ENCODE measurements around the gene FYN. TPM values are rescaled to one million over a fixed set of nuclear protein-coding genes. Genes with fewer than 3 reads are reported as not detected.

The FYN gene
- total and polyA plus RNA-seq, 10 of the 15 experiments (the other 5 are each of a cell fraction or from before 2014, with no cell fraction given): 51.4 to 247 (median 138) TPM

DNA sequence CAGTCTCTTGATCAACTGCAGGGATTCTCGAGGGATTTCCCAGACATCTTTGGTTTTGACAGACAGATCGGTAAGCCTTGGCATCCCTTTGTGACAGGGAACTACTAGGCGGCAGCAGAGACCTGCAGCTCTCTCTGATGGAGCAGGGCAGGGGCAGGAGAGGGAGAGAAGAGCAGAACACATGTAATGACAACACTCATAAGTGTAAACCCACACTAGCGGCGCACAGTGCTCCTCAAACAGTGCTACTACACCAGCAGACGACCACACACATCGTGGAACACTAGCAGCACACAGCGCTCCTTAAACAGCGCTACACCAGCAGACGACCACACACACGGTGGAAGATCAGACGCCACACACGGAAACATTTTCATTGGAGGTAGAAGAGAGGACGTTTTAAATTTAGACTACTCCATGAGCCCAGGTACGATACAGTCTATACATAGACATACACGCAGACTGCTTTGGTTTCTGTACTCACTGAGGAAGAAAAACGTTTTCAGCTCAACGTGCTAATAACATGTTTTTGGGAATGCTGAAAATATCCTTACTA, 173.0 kb downstream of the FYN start (continued):
- no peak for TF ChIP-seq ZZZ3 (IDR thresholded peaks at IDR 0.05; ENCODE audit: control insufficient read depth, insufficient read length, low read depth)

GRCh38 chr6:111699123-111699522, 174.1 kb downstream of the FYN start:
- no peaks in the 10 kb centered on the region for H3K27me3 ChIP-seq (replicated peaks in 1 of 2; ENCODE audit: control insufficient read depth in 2 of 2, insufficient read depth in 2 of 2, low read length in 1 of 2)
- no TSS peak for BruUV-seq (replicated peaks)
- H3K4me2 ChIP-seq (ENCODE audit: control insufficient read depth, insufficient read depth): no peak overlapping the region
- H3K9me3 ChIP-seq (replicated peaks; ENCODE audit: control insufficient read depth, insufficient read depth, low read length): no peaks in the 10 kb centered on the region
- H3K79me2 ChIP-seq (ENCODE audit: control insufficient read depth, insufficient read depth, low read length): no peaks in the 10 kb centered on the region
- in situ Hi-C loops (cut with MboI) (no loop called here), intact Hi-C loops (cut with micrococcal nuclease; ENCODE audit: unreplicated experiment) (no loop called here)
- RAD21 ChIA-PET (ENCODE audit: unreplicated experiment): no interaction called here
- SMC1A ChIA-PET (ENCODE audit: uncharacterized antibody, unreplicated experiment): interaction anchor here (1.4 kb wide), 1 partner anchor 11 kb away, joined by 4 read pairs; no protein-coding TSS in a partner anchor
- POLR2A ChIA-PET: no interaction called here
- FAIRE-seq (no peak), DNase-seq (ENCODE audit: low read depth, low spot score) (no peak), ATAC-seq (no peak)
- H4K20me1 ChIP-seq (ENCODE audit: control insufficient read depth, insufficient read depth): no peaks in the 10 kb centered on the region
- no peak overlapping the region for H2AFZ ChIP-seq (ENCODE audit: control insufficient read depth, low read depth, low read length)
- H3K9ac ChIP-seq (ENCODE audit: control insufficient read depth, insufficient read depth, low read length): no peak overlapping the region
- CTCF ChIA-PET: interaction anchor here (1.5 to 2.5 kb wide), 2 partner anchors 11 to 19 kb away, joined by 4 to 8 read pairs; no protein-coding TSS in a partner anchor
- no peak overlapping the region for H3K27ac ChIP-seq (ENCODE audit: control insufficient read depth, insufficient read depth)
- H3K4me1 ChIP-seq (ENCODE audit: control insufficient read depth, insufficient read depth, low read length): no peaks in the 10 kb centered on the region
- 48% methylated on average over 6 of the region's 6 CpGs for WGBS (ENCODE audit: insufficient coverage, insufficient replicate concordance, low lambda C conversion rate, missing lambda C conversion rate)
- H3K4me3 ChIP-seq: no peak overlapping the region
- peaks cover 13 to 21% of the 10 kb centered on the region in 2 experiments for H3K36me3 ChIP-seq (ENCODE audit: control insufficient read depth in 2 of 2, insufficient read depth in 2 of 2, low read length in 1 of 2)
- no peak for TF ChIP-seq SMARCA5 (IDR thresholded peaks at IDR 0.05)
- TF ChIP-seq NFYB (IDR thresholded peaks at IDR 0.05; ENCODE audit: insufficient read depth, low read depth, low read length): no peak
- no peak for TF ChIP-seq MTA3 (IDR thresholded peaks at IDR 0.05; ENCODE audit: borderline replicate concordance, low read length)
- TF ChIP-seq SIN3A (IDR thresholded peaks at IDR 0.05; ENCODE audit: low read depth, low read length): no peak
- no peak for TF ChIP-seq HDGF (IDR thresholded peaks at IDR 0.05)
- TF ChIP-seq CEBPZ (IDR thresholded peaks at IDR 0.05; ENCODE audit: low read depth, low read length): no peak
- TF ChIP-seq PBX3 (IDR thresholded peaks at IDR 0.05; ENCODE audit: insufficient replicate concordance, low read depth, low read length): no peak
- no peak for TF ChIP-seq POU2F2 (IDR thresholded peaks at IDR 0.05; ENCODE audit: borderline replicate concordance, low read depth, low read length)
- TF ChIP-seq, protein P1, sequence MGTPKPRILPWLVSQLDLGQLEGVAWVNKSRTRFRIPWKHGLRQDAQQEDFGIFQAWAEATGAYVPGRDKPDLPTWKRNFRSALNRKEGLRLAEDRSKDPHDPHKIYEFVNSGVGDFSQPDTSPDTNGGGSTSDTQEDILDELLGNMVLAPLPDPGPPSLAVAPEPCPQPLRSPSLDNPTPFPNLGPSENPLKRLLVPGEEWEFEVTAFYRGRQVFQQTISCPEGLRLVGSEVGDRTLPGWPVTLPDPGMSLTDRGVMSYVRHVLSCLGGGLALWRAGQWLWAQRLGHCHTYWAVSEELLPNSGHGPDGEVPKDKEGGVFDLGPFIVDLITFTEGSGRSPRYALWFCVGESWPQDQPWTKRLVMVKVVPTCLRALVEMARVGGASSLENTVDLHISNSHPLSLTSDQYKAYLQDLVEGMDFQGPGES (IDR thresholded peaks at IDR 0.05): no peak
- TF ChIP-seq SKIL (IDR thresholded peaks at IDR 0.05; ENCODE audit: low read depth, poor library complexity, severe bottlenecking): no peak
- no peak for TF ChIP-seq TCF12 (IDR thresholded peaks at IDR 0.05; ENCODE audit: low read depth, low read length)
- TF ChIP-seq ZNF274 (IDR thresholded peaks at IDR 0.05; ENCODE audit: insufficient read depth, insufficient read length): no peak
- TF ChIP-seq BRCA1 (IDR thresholded peaks at IDR 0.05; ENCODE audit: low read depth, low read length): no peak
- TF ChIP-seq GATAD2B (conservative IDR thresholded peaks at IDR 0.05; ENCODE audit: low read depth): no peak
